Endodermal cell (in vitro differentiated cells): ENCODE data around the gene ANKRD13A. TPM values are rescaled to one million over a fixed set of nuclear protein-coding genes. Genes with fewer than 3 reads are reported as not detected.

Experiments used
- DNase-seq: peaks from one replicate; pipeline ENCODE4 v3.0.0-alpha.2; 2017
- H3K27ac ChIP-seq: 2 replicates; pipeline ENCODE4 v1.5.1; 2013; ENCODE audit warnings: mild to moderate bottlenecking, low read depth, low read length, moderate library complexity
- H3K27me3 ChIP-seq: 2 replicates; pipeline ENCODE4 v1.6.1; 2013; ENCODE audit warnings: mild to moderate bottlenecking, low read length, moderate library complexity; ENCODE audit not compliant: insufficient read depth, control insufficient read depth, poor library complexity, severe bottlenecking
- H3K36me3 ChIP-seq: 2 replicates; pipeline ENCODE4 v1.7.0; 2013; ENCODE audit warnings: mild to moderate bottlenecking, low read length, moderate library complexity; ENCODE audit not compliant: control insufficient read depth, insufficient read depth
- H3K4me1 ChIP-seq: one replicate; pipeline ENCODE4 v1.7.0; 2013; ENCODE audit warnings: low read length; ENCODE audit not compliant: control insufficient read depth, insufficient read depth
- H3K4me3 ChIP-seq: 2 replicates; pipeline ENCODE4 v1.5.1; 2013; ENCODE audit warnings: mild to moderate bottlenecking, low read length, moderate library complexity
- H3K9ac ChIP-seq: 2 replicates; pipeline ENCODE4 v1.6.1; 2013; ENCODE audit warnings: mild to moderate bottlenecking, low read length, moderate library complexity; ENCODE audit not compliant: poor library complexity, severe bottlenecking; ENCODE audit errors: extremely low read depth
- H3K9me3 ChIP-seq: 2 replicates; pipeline ENCODE4 v1.6.1; 2013; ENCODE audit warnings: mild to moderate bottlenecking, low read length, moderate library complexity; ENCODE audit not compliant: control insufficient read depth
- H3K27ac Mint-ChIP-seq: 2 replicates; pipeline ENCODE4 v1.8.0; 2020; ENCODE audit warnings: mixed read lengths
- H3K27me3 Mint-ChIP-seq: 2 replicates; pipeline ENCODE4 v1.8.0; 2021; ENCODE audit warnings: mild to moderate bottlenecking, mixed read lengths; ENCODE audit not compliant: insufficient read depth
- H3K36me3 Mint-ChIP-seq: 2 replicates; pipeline ENCODE4 v1.8.0; 2020; ENCODE audit warnings: low read depth, mixed read lengths
- H3K4me1 Mint-ChIP-seq: 2 replicates; pipeline ENCODE4 v1.8.0; 2020; ENCODE audit warnings: mixed read lengths
- H3K4me3 Mint-ChIP-seq: 2 replicates; pipeline ENCODE4 v1.8.0; 2020; ENCODE audit warnings: mild to moderate bottlenecking, moderate library complexity, mixed read lengths
- H3K9me3 Mint-ChIP-seq: 2 replicates; pipeline ENCODE4 v1.8.0; 2020; ENCODE audit warnings: mild to moderate bottlenecking, mixed read lengths
- CTCF ChIP-seq: fragments of 200-600 bp; sonication (generic); conservative IDR thresholded peaks from 2 replicates; pipeline ENCODE4 v1.5.0; 2021; ENCODE audit warnings: antibody characterized with exemption, mild to moderate bottlenecking
- WGBS, 2 experiments: methylation state at CpG; one replicate each; pipeline versions ENCODE4 v1.1.5 to v1.1.7; 2013; ENCODE audit warnings: missing lambda C conversion rate in 2 of 2, mixed read lengths in 1 of 2; ENCODE audit not compliant: insufficient coverage in 1 of 2, insufficient read length in 1 of 2; 5-methylcytosine and 5-hydroxymethylcytosine counted together
- total RNA-seq, 2 donors: library from RNA; stranded (reverse); fragmentation: NEBNext Ultra II Directional in 1 of 2; extraction: Animal tissue kit (Norgen Biotek cat#: 25700) in 1 of 2; gene quantifications; 2 replicates in 1 of 2; 3 replicates in 1 of 2; pipeline ENCODE4 v1.2.1, GENCODE V29; 2021

Gene ANKRD13A
- total RNA-seq, 2 donors from 2014 or later: 33.2 to 44.6 TPM

GRCh38 chr12:110038741-110039084, 39.5 kb downstream of the ANKRD13A start:
- Histone ChIP-seq H3K27ac (no peak overlapping the region), H3K9ac (no peak overlapping the region)

GRCh38 chr12:110039085-110039807, 40.0 kb downstream of the ANKRD13A start:
- Histone ChIP-seq H3K27ac (no peak overlapping the region), H3K4me1 (peaks cover 3% of the 10 kb centered on the region), H3K9ac (no peak overlapping the region), H3K36me3 (peaks cover 63% of the 10 kb centered on the region), H3K27me3 (no peaks in the 10 kb centered on the region), H3K4me3 (no peak overlapping the region), H3K9me3 (no peaks in the 10 kb centered on the region)
- Mint-ChIP-seq H3K27me3 (no peaks in the 10 kb centered on the region), H3K4me3 (no peak overlapping the region), H3K27ac (peak overlapping the region; percentile 72), H3K36me3 (peaks cover 56% of the 10 kb centered on the region), H3K4me1 (peaks cover 12% of the 10 kb centered on the region), H3K9me3 (no peaks in the 10 kb centered on the region)
- no peak for TF ChIP-seq CTCF
- WGBS, 2 experiments: 90 to 94% methylated on average over 4 to 5 of the region's 5 CpGs
- DNase-seq: peak; percentile 79

More at GRCh38 chr12:110038741-110039084, 39.5 kb downstream of the ANKRD13A start:
- TF ChIP-seq CTCF: no peak
- Mint-ChIP-seq H3K27me3 (no peaks in the 10 kb centered on the region), H3K4me3 (no peak overlapping the region), H3K36me3 (peaks cover 60% of the 10 kb centered on the region), H3K9me3 (no peaks in the 10 kb centered on the region), H3K27ac (peak overlapping the region; percentile 72), H3K4me1 (peaks cover 12% of the 10 kb centered on the region)
- 92 to 100% methylated on average over 1 to 5 of the region's 5 CpGs for WGBS, 2 experiments
- no peak for DNase-seq
- Histone ChIP-seq H3K9me3 (no peaks in the 10 kb centered on the region), H3K4me1 (peaks cover 3% of the 10 kb centered on the region), H3K27me3 (no peaks in the 10 kb centered on the region), H3K36me3 (peaks cover 65% of the 10 kb centered on the region), H3K4me3 (no peak overlapping the region)

GRCh38 chr12:110042264-110042663, 43.0 kb downstream of the ANKRD13A start:
- H3K9me3 ChIP-seq: no peaks in the 10 kb centered on the region
- H3K9ac ChIP-seq: no peak overlapping the region
- Mint-ChIP-seq H3K4me1 (peaks cover 17% of the 10 kb centered on the region), H3K27me3 (no peaks in the 10 kb centered on the region), H3K36me3 (peaks cover 40% of the 10 kb centered on the region), H3K27ac (peak overlapping the region; percentile 83), H3K4me3 (no peak overlapping the region), H3K9me3 (no peaks in the 10 kb centered on the region)
- DNase-seq: no peak
- H3K27ac ChIP-seq: no peak overlapping the region
- no peak for TF ChIP-seq CTCF
- peaks cover 52% of the 10 kb centered on the region for H3K36me3 ChIP-seq
- no peaks in the 10 kb centered on the region for H3K27me3 ChIP-seq
- H3K4me1 ChIP-seq: peaks cover 3% of the 10 kb centered on the region
- 96% methylated on average over 3 of the region's 3 CpGs; no CpG with 5 or more reads in 1 of the 2 experiments for WGBS, 2 experiments
- no peak overlapping the region for H3K4me3 ChIP-seq
